HepG2 (cell line): ENCODE data around the gene VSIG10L. TPM values are rescaled to one million over a fixed set of nuclear protein-coding genes. Genes with fewer than 3 reads are reported as not detected.

ENCODE experiments used
- ATF6 ChIP-seq: sonication (generic); formaldehyde crosslinking; conservative IDR thresholded peaks from 2 replicates; pipeline ENCODE4 v1.4.0; 2020; ENCODE audit warnings: missing genetic modification reagents
- CCAR2 ChIP-seq: fragments of 200-400 bp; formaldehyde crosslinking; optimal IDR thresholded peaks from 2 replicates; pipeline ENCODE3; 2018; ENCODE audit warnings: low read depth, mild to moderate bottlenecking, low read length, moderate library complexity
- DBP ChIP-seq: sonication (generic); formaldehyde crosslinking; IDR thresholded peaks from 2 replicates; pipeline ENCODE4 v1.4.0; 2020; ENCODE audit warnings: missing genetic modification reagents; ENCODE audit errors: not compliant biosample characterization
- HNRNPH1 ChIP-seq: fragments of 200-400 bp; formaldehyde crosslinking; optimal IDR thresholded peaks from 2 replicates; pipeline ENCODE3; 2017; ENCODE audit warnings: mild to moderate bottlenecking, low read depth, low read length
- IRF9 ChIP-seq: sonication (generic); formaldehyde crosslinking; IDR thresholded peaks from 2 replicates; pipeline ENCODE4 v1.8.0; 2022; ENCODE audit warnings: missing genetic modification reagents, mild to moderate bottlenecking, borderline replicate concordance
- KDM6A ChIP-seq: IDR thresholded peaks from 2 replicates; pipeline ENCODE4 v1.6.1; 2016; ENCODE audit warnings: low read depth
- MED1 ChIP-seq: sonication (generic); formaldehyde crosslinking; IDR thresholded peaks from 2 replicates; pipeline ENCODE4 v1.4.0; 2020; ENCODE audit warnings: missing genetic modification reagents
- MIXL1 ChIP-seq: IDR thresholded peaks from 2 replicates; pipeline ENCODE4 v1.6.1; 2016
- MXD1 ChIP-seq: sonication (generic); formaldehyde crosslinking; IDR thresholded peaks from 2 replicates; pipeline ENCODE4 v1.4.0; 2020; ENCODE audit warnings: mild to moderate bottlenecking, missing genetic modification reagents
- NR2F2 ChIP-seq: IDR thresholded peaks from 2 replicates; pipeline ENCODE4 v1.6.1; 2012; ENCODE audit warnings: low read depth, inconsistent platforms, borderline replicate concordance
- RCOR2 ChIP-seq: IDR thresholded peaks from 2 replicates; pipeline ENCODE4 v1.6.1; 2016; ENCODE audit warnings: missing biosample characterization, missing genetic modification reagents
- TCF12 ChIP-seq, 2 experiments: fragments of 450-650 bp in 1 of 2; sonication (generic) in 1 of 2; formaldehyde crosslinking in 1 of 2; IDR thresholded peaks; 2 replicates each; pipeline versions ENCODE4 v1.6.1 to v1.8.0; 2017 to 2022; ENCODE audit warnings: antibody characterized with exemption in 1 of 2, mild to moderate bottlenecking in 1 of 2, missing genetic modification reagents in 1 of 2, moderate library complexity in 1 of 2
- TCF7 ChIP-seq: sonication (generic); IDR thresholded peaks from 2 replicates; pipeline ENCODE4 v1.6.1; 2016; ENCODE audit warnings: antibody characterized with exemption, low read depth
- TFDP2 ChIP-seq: sonication (generic); formaldehyde crosslinking; IDR thresholded peaks from 2 replicates; pipeline ENCODE4 v1.4.0; 2020; ENCODE audit warnings: missing genetic modification reagents
- ZNF101 ChIP-seq: sonication (generic); formaldehyde crosslinking; IDR thresholded peaks from 2 replicates; pipeline ENCODE4 v1.4.0; 2020; ENCODE audit warnings: mild to moderate bottlenecking, low read depth, missing genetic modification reagents, borderline replicate concordance
- ZNF652 ChIP-seq: IDR thresholded peaks from 2 replicates; pipeline ENCODE4 v1.6.1; 2016; ENCODE audit warnings: low read depth, borderline replicate concordance
- ZNF709 ChIP-seq: sonication (generic); formaldehyde crosslinking; IDR thresholded peaks from 2 replicates; pipeline ENCODE4 v1.5.0; 2020; ENCODE audit warnings: mild to moderate bottlenecking, missing genetic modification reagents
- ZNF770 ChIP-seq: sonication (generic); formaldehyde crosslinking; IDR thresholded peaks from 2 replicates; pipeline ENCODE4 v1.5.0; 2020; ENCODE audit warnings: mild to moderate bottlenecking, missing genetic modification reagents
- ZNF816 ChIP-seq: sonication (generic); formaldehyde crosslinking; IDR thresholded peaks from 2 replicates; pipeline ENCODE4 v1.8.0; 2022; ENCODE audit warnings: missing genetic modification reagents, mild to moderate bottlenecking, borderline replicate concordance
- polyA plus RNA-seq, 8 experiments: library from polyadenylated mRNA; depleted of rRNA in 3 of 8; stranded (reverse) in 7 of 8; unstranded in 1 of 8; fragments of >200 nt; fragmentation: Illumina TruSeq in 4 of 8; extraction: Trizol in 4 of 8; gene quantifications; 2 replicates each; pipeline versions ENCODE4 v1.2.1 to v1.2.3, GENCODE V29; 2011 to 2016; ENCODE audit warnings: low read depth in 4 of 8, missing spikeins in 1 of 8, mixed read lengths in 1 of 8; ENCODE audit not compliant: insufficient read depth in 1 of 8
- total RNA-seq, 5 experiments: library from RNA; depleted of rRNA; stranded (reverse); fragments of >200 nt; fragmentation: Illumina TruSeq; extraction: Trizol; gene quantifications; 2 replicates each; pipeline ENCODE4 v1.2.3, GENCODE V29; 2016; ENCODE audit warnings: low read depth in 1 of 5

Gene VSIG10L
- total and polyA plus RNA-seq, 2 of the 13 experiments (the other 11 are each of a cell fraction or from before 2014, with no cell fraction given) = 2.7 to 8.5 TPM

- TF ChIP-seq ATF6 (CRISPR knock-in tag) = no peak
- TF ChIP-seq IRF9 (CRISPR knock-in tag) = no peak
- no peak for TF ChIP-seq ZNF770
- TF ChIP-seq ZNF652 (CRISPR knock-in tag) = no peak
- no peak for TF ChIP-seq ZNF816 (CRISPR knock-in tag)
- no peak for TF ChIP-seq CCAR2
- peak; percentile 92 for TF ChIP-seq MED1 (CRISPR knock-in tag)
- TF ChIP-seq KDM6A (CRISPR knock-in tag) = peak; percentile 13; the same call in 1 of the 2 replicates
- TF ChIP-seq NR2F2 = peak; percentile 72; the same call in 1 of the 2 replicates
- TF ChIP-seq RCOR2 = no peak
- TF ChIP-seq HNRNPH1 = no peak
- no peak for TF ChIP-seq TFDP2 (CRISPR knock-in tag)
- peak; percentile 92 for TF ChIP-seq TCF7
- TF ChIP-seq DBP = no peak
- no peak for TF ChIP-seq TCF12 (IDR thresholded peaks at IDR 0.05)
- no peak for TF ChIP-seq TCF12 (CRISPR knock-in tag; IDR thresholded peaks at IDR 0.05)
- no peak for TF ChIP-seq MXD1 (CRISPR knock-in tag)
- TF ChIP-seq ZNF709 (CRISPR knock-in tag) = no peak
- TF ChIP-seq MIXL1 = peak; percentile 48
- no peak for TF ChIP-seq ZNF101
These were observed 12.8 kb upstream of the VSIG10L start (continued) for GRCh38 chr19:51354742-51355148.
